ENCODE measurements around the gene PLPP4.

Gene PLPP4

GRCh38 chr10:120584786-120585185 is 127.8 kb downstream of the PLPP4 start:
- H3K4me3 ChIP-seq (ENCODE audit: low read depth, low read length) = no peak overlapping the region
- DNase-seq (ENCODE audit: low read depth, low spot score) = no peak
- CTCF ChIA-PET = interaction anchor here (2.4 kb wide), 1 partner anchor 162 kb away, joined by 6 read pairs; no protein-coding TSS in a partner anchor
- POLR2A ChIA-PET = no interaction called here
- no peak for TF ChIP-seq CTCF (IDR thresholded peaks at IDR 0.05; ENCODE audit: insufficient read depth, low read length, missing control alignments)

GRCh38 chr10:120586471-120586872 is 129.4 kb downstream of the PLPP4 start:
- DNase-seq (ENCODE audit: low read depth, low spot score) = no peak
- POLR2A ChIA-PET = no interaction called here
- no peak for TF ChIP-seq CTCF (IDR thresholded peaks at IDR 0.05; ENCODE audit: insufficient read depth, low read length, missing control alignments)
- CTCF ChIA-PET = interaction anchor here (1.5 kb wide), 1 partner anchor 20 kb away, joined by 3 read pairs; no protein-coding TSS in a partner anchor
- no peak overlapping the region for H3K4me3 ChIP-seq (ENCODE audit: low read depth, low read length)

GRCh38 chr10:120587061-120587460 is 130.0 kb downstream of the PLPP4 start:
- ChIA-PET CTCF (interaction anchor here (1.4 to 1.5 kb wide), 2 partner anchors 10 to 19 kb away, joined by 3 to 4 read pairs; no protein-coding TSS in a partner anchor), POLR2A (no interaction called here)
- no peak overlapping the region for H3K4me3 ChIP-seq (ENCODE audit: low read depth, low read length)
- no peak for DNase-seq (ENCODE audit: low read depth, low spot score)
- no peak for TF ChIP-seq CTCF (IDR thresholded peaks at IDR 0.05; ENCODE audit: insufficient read depth, low read length, missing control alignments)

GRCh38 chr10:120588311-120588710 is 131.3 kb downstream of the PLPP4 start:
- TF ChIP-seq CTCF (IDR thresholded peaks at IDR 0.05; ENCODE audit: insufficient read depth, low read length, missing control alignments) = no peak
- no peak overlapping the region for H3K4me3 ChIP-seq (ENCODE audit: low read depth, low read length)
- CTCF ChIA-PET = interaction anchor here (1.4 kb wide), 1 partner anchor 12 kb away, joined by 4 read pairs; no protein-coding TSS in a partner anchor
- no peak for DNase-seq (ENCODE audit: low read depth, low spot score)
- POLR2A ChIA-PET = interaction anchor here (1.6 kb wide), 1 partner anchor 12 kb away, joined by 3 read pairs; no protein-coding TSS in a partner anchor

GRCh38 chr10:120593693-120594092 is 136.7 kb downstream of the PLPP4 start:
- no peak for DNase-seq (ENCODE audit: low read depth, low spot score)
- H3K4me3 ChIP-seq (ENCODE audit: low read depth, low read length) = no peak overlapping the region
- no peak for TF ChIP-seq CTCF (IDR thresholded peaks at IDR 0.05; ENCODE audit: insufficient read depth, low read length, missing control alignments)

GRCh38 chr10:120597902-120598301 is 140.9 kb downstream of the PLPP4 start:
- POLR2A ChIA-PET = no interaction called here
- H3K4me3 ChIP-seq (ENCODE audit: low read depth, low read length) = no peak overlapping the region
- TF ChIP-seq CTCF (IDR thresholded peaks at IDR 0.05; ENCODE audit: insufficient read depth, low read length, missing control alignments) = no peak
- CTCF ChIA-PET = interaction anchor here (0.8 kb wide), 1 partner anchor 10 kb away, joined by 3 read pairs; no protein-coding TSS in a partner anchor
- no peak for DNase-seq (ENCODE audit: low read depth, low spot score)

More at GRCh38 chr10:120593693-120594092, 136.7 kb downstream of the PLPP4 start:
- POLR2A ChIA-PET = no interaction called here
- CTCF ChIA-PET = interaction anchor here (1.6 kb wide), 1 partner anchor 170 kb away, joined by 3 read pairs; no protein-coding TSS in a partner anchor

All from AG04449 (cell line).